CD1c-positive myeloid dendritic cell (primary cell): ENCODE data around the gene TRRAP.

Source experiments
- DNase-seq: peaks from one replicate; pipeline ENCODE4 v3.0.0-alpha.2; 2016; ENCODE audit errors: extremely low spot score

TRRAP gene

DNA sequence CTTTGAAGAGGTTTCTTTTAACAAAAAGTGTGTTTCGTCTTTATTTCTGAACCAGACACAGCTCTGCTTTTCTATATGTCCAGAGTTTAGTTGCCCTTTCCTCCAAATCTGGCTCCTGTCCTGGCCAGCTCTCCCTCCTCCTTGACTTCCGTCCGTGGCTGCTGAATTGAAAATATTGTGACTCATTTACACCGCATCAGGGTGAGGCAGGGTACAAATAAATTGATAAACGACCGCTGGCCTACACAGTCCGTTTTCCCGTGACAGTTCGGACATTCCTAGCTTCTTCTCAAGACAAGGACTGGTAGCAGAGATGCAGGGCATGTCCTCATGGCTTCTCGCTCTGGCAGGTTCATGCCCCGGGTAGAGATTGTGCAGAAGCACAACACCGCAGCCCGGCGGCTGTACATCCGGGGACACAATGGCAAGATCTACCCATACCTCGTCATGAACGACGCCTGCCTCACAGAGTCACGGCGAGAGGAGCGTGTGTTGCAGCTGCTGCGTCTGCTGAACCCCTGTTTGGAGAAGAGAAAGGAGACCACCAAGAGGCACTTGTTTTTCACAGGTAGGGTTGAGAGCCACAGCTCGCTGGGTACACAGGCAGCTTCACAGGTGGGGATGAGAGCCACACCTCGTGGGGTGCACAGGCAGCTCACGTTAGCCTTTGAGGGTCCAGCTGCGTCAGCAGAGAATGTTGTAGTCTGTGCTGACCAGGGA lies 126.6 kb downstream of the TRRAP start:
- DNase-seq: no peak

DNA sequence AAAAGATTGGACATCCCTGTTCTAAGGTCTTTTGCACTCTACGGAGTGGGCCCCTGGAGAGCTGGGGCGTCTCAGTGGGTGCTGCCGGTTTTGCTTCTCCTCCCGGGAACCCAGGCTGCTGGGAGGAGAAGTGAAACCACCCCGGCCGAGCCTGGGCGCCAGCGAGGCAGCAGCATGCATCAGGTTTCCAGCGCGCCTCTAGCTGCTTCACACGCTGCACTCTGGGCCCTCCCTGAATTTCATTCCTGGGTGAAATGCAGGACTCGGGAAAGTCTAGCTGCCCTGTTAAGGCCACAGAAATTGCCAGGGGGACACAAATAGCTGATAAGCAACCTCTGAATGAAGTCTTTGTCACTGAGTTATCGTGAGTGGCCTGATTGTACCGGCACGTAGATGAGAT lies 127.4 kb downstream of the TRRAP start:
- DNase-seq: peak; percentile 71

DNA sequence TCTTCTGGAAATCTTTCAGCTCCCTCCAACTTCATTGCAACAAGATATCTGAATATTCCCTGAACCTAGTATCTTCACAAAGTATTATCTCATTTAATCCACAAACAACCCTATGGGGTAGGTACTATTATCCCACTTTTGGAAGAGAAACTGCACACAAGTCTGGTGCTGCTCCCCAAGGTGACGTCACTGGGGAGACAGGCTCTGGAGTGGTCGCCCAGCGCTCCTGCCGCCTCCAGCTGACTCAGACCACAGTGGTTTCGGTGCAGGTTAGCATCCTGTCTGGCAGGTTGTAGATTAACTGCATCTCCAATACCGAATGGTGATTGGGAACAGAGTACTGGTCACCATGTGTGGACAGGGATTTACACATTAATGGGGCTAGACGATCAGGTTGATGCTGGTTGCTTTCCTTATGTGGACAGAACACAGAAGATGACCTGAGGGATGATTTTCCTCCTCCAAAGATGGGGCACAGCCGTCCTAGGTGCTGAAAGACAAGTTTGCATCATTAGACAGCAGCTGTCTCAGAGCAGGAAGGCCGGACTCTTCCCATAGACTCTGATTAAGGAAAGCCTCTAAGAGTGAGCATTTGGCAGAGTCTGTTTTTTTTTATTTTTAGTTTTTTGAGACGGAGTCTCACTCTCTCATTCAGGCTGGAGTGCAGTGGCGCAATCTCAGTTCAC lies 128.6 kb downstream of the TRRAP start:
- no peak for DNase-seq

DNA sequence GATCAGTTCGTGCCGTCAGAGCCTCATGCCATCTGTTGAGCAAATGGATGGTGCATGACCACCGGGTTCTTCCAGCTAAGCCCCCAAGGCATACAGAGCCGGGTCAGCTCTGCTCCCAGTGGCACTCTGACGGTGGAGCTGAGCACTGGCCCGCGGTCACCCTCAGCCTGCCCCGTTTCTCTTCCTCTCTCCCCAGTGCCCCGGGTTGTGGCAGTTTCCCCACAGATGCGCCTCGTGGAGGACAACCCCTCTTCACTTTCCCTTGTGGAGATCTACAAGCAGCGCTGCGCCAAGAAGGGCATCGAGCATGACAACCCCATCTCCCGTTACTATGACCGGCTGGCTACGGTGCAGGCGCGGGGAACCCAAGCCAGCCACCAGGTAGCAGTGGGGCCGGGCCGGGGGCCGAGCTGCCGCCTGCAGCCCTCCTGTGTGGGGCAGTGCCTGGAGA lies 129.9 kb downstream of the TRRAP start:
- no peak for DNase-seq

DNA sequence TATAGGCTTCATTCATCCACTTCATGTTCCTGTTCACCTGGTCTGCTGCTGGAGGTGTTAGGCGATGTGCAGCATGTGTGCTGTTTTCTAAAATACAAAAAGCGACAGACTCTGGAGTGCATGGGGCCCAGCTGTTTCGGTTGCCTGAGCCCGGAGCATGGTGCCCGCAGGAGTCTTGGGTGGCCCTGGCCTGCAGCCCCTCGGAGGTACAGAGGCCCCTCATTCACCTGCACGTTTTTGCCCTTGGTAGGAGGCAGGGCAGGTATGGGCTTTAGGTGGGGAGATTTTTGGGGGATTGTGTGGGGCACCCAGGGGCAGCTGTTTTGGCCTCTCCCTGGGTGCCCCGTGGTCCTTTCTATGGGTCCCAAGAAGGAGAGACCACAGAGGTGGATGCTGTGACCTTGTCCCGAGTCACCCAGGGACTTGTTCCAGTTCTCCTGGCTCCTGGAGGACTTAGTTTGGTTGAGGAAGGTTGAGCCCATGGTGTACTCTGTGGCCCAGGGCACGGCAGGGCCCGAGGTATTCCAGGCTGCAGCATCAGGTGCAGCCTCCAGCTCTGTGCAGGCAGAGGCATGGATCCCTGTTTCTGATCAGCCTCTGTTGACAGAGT lies 130.7 kb downstream of the TRRAP start:
- no peak for DNase-seq

DNA sequence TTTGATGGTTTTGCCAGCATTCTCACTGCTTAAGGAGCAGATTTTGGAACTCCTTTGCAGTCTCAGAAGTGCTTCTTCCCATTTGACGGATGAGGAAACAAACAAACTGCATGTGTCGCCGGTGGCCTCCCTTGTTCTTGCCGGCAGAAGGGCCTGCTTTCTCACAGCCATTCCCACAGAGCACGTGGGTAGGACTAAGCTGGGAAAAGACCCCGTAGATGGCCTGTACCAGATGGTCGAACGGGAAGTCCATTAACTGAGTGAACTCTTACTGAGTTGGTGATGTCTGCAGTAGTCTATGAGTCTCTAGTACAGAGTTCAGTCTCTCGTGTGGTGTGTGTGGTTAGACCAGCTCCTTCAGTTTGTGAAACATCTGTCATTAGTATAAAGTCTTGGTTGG lies 131.9 kb downstream of the TRRAP start:
- no peak for DNase-seq

DNA sequence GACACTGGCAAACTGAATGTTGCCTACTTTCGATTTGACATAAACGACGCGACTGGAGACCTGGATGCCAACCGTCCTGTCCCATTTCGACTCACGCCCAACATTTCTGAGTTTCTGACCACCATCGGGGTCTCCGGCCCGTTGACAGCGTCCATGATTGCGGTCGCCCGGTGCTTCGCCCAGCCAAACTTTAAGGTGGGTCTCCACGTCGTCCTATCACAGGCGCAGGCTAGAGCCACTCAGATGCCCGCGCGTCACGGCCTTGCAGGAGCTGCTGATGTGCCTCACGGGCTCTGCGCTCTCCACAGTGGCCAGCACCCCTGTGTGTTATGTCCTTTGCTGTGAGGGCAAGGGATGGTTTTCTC lies 133.0 kb downstream of the TRRAP start:
- no peak for DNase-seq

DNA sequence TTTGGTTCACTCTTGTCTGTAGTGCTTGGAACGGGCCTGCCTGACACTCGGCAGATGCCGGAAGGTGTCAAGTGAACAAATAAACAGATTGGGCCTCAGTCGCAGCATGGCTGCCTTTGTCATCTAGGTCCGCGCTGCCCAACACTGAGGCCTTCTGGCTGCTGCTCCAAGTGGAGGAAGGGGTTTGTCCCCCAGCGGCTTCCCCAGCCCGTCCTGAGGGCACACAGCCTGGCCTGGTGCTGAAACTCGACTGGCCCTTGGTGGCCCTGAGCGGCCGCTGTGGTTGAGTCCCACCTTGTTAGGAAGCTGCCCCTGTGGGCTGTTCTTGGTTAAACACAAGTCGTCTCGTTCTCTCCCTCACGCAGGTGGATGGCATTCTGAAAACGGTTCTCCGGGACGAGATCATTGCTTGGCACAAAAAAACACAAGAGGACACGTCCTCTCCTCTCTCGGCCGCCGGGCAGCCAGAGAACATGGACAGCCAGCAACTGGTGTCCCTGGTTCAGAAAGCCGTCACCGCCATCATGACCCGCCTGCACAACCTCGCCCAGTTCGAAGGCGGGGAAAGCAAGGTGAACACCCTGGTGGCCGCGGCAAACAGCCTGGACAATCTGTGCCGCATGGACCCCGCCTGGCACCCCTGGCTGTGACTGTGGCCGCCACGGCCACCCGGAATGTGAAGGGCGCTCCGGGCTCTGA lies 133.5 kb downstream of the TRRAP start:
- DNase-seq: no peak

DNA sequence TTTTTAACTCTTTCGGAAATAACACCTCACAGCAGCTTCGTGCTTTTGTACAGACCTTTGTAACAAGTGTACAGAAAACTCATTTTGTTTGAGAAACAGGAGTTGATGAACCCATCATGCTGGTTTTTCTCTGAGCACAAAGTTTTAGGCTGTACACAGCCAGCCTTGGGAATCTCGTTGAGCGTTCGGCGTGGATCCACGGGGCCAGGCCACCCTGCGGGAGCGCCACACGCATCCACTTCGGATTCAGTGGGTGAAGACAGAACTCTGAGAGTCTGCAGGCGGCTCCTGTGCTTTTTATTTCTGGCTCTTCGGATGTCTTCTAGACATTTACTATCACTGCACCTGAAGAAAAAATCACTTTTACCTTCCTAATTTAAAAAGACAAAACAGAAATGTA lies 134.4 kb downstream of the TRRAP start:
- DNase-seq: no peak

DNA sequence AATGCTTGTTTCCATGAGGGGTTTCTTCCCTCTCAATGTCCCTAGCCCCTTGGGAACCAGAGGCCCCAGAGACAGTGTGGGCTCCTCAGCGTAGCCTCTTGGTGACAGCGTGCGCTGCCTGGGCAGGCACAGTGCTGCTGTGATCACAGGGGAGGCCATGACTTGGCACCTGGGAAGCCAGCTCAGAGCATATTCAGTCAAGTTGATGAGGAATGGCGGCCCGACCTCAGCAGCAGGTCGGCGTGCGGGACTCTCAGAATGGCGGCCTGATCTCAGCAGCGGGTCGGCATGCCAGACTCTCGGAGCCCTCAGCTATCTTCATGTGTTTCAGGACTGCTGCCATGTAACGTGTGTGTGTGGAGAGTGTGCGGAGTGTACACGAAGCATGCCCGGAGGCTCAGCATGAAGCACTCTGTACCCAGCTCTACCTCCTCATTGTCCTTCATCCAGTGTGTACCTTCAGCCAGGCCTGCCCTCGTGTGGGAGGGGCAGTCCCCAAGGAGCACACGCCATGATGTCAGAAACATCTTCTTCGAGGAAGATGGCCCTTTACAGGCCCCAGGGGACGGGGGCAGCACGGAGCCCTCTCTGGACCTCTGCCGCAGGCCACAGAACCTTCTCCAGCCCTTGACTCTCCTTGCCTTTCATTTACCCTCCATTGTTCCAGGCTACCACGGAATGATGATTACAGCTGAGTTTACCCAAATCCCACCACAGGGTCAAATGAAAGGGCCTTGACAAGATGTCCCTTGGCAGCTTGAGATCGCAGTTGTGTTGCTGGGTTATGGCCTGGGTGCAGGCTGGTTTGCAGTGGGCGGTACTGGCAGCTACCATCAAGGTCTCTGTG lies 135.2 kb downstream of the TRRAP start:
- no peak for DNase-seq

DNA sequence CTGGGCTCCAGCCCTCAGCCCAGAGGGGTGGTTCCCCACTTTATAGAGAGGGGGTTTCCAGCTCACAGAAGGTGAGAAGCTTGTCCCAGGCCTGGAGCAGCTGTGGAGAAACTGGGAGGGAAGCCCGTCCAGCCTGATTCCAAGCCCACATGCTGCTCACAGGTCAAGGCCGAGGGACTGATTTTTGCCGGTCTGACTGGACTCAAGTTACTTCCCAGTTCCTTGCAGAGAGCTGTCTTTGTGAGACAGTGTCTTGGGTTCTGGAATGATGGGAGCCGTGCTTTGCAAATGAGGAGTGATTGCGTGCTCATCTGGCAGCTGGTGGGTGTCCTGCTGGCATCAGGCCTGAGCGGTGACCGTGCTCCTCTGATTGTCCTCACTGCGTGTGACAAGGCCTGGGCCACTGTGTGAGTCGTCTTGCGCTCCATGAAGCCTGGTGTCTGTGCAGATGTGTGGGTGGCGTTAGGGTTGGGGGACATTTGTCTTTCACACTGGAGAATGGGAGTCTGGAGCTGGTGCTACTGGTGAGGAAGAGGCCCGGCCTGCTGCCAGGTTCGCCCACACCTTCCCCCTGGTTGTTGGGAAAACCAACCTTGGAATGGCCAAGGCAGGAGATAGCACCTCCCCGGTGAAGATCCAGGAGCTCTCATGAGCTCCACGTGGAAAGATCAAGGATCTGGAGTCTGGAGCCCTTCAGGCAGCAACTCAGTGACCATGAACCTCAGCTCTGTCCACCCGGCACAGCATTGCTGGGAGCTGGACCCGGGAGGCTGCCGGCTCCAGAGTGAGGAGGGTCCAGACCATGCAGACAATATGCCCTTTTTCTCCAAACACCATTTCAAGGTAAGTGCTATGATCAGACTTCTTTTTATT lies 136.0 kb downstream of the TRRAP start:
- DNase-seq: no peak

DNA sequence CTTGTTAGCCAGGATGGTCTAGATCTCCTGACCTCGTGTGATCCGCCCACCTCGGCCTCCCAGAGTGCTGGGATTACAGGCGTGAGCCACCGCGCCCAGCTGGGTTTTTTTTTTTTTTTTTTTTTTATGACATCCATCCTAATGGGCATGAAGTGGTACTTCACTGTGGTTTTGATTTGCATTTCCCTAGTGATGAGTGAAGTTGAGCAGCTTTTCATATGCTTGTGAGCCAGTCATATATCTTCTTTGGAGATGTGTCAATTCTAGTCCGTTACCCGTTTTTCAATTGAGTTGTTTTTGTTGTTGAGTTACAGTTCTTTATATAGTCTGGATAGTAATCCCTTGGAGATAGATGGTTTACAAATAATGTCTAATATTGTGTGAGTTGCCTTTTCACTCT lies 137.9 kb downstream of the TRRAP start:
- no peak for DNase-seq

DNA sequence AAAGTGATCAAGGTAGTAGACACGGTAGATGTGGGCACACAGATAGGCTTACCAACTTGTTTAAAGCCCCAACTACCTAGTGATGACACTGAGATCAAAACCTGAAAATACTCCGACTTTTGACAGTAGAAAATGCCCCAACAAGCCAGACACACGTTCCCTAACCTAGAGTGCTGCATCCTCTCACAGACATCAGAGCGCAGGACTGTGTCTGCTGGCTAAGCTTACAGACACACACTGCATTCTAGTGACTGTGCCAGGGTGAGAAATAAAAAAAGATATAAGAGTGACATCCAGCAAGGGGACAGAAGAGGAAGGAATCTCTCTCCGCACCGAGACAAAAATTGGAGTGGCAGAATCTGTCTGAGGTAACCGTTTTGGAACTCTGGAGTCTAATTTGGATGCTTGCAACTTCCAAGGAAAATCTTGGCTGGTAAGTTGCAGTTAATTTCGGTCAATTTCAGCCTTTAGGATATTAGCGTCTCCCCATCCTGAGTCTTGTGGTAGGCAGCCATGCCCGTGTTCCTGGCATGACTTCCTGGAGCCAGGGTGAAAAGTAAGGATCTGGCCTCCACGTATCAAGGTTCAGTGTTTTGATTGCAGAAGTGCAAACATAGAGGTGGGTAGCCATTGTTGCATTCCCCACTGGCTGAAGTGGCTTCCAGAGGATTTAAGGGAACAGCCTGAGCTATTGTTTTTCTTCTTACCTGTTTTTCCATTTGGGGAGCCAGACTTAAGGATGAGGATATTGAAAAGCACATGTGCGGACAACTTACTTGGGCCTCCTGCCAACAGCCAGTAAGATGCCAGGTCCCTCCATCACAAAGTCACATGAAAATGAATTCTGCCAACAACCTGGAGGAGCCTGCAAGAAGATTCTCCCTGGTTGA lies 141.4 kb downstream of the TRRAP start:
- DNase-seq: no peak

DNA sequence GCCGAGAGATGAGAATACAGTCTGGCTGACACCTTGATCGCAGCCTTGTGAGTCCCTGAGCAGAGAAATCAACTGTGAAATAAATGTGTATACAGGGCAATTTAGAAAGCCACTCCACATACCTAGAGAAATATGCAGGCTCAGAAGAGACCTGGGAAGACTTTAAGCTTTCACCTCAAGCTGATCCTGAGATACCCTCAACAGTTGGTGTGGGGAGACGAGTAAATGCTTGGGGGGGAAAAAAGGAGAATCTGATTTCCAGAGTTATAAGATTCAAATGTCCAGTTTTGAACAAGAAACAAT lies 142.0 kb downstream of the TRRAP start:
- DNase-seq: no peak

DNA sequence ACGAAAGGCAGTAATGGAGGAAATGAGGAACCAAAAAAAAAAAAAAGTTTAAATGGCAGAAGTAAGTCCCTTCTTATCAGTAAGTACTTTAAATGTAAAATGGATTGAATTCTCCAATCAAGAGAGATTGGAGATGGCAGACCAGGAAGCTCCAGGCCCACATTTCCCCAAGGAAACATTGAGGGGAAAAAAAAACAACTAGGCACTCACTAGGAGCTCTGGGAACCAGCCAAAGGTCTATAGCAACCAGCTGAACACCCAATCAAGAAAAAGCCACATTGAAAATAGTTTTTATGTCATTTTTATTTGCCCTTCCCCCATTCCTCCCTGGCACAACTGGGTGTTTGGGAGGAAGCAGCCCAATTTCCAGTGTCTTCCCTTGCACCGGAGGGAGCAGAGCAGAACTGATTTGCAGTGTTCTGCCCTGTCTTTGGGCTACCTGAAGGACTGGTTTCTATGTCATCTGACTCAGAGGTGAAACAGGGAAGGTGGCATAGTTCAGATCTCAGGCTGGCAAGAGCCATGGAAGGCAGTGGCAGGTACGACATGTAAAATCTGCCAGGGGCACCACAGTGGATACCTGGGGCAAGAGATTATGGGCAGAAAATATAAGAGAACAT lies 143.7 kb downstream of the TRRAP start:
- DNase-seq: peak; percentile 12

DNA sequence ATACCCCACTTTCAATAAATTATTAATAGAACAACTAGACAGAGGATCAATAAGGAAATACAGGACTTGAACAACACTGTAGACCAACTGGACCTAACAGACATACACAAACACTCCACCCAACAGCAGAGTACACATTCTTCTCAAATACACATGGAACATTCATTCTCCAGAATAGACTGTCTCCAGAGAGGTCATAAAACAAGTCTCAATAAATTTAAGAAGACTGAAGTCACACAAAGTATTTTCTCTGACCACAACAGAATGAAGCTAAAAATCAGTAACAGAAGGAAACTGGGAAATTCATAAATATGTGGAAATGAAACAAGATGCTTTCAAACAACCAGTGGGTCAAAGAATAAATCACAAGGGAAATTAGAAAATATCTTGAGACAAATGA lies 145.7 kb downstream of the TRRAP start:
- no peak for DNase-seq

DNA sequence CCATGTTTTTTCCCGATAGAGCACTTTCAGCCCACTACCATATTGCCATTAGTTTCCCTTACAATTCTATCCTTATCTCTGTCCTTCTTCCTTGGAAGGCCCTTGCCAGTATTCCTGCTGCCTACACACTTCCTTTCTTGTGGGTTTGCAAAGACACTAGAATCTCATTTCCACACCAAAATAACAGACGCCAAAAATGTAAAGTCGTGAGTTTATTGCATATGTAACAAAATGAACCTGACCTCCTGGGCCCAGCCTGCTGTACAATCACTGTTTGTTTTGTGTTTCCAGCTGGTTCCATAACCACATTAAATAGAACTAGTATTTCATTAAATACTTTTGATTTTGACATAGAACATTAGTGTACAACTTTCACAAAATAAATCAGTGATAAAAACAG lies 148.9 kb downstream of the TRRAP start:
- peak; percentile 30 for DNase-seq

DNA sequence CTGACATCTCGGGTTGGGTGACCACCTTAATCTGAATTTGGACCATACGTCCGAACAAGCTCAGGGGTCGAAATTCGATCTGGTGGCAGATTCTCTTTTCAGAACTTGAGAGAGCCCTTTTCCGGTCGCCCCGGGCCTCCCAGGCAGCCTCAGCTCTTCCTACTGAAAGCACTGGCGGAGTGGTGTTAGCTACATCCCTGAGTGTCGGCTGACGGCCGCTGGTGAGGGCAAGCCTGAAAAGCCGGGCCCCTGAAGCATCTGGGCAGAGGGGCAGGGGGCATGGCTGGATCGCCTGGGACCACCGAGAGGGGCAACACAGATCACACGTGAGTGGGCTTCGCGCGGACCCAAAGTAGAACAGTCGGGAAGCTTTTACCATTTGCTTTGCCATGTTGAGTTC lies 149.5 kb downstream of the TRRAP start:
- no peak for DNase-seq

DNA sequence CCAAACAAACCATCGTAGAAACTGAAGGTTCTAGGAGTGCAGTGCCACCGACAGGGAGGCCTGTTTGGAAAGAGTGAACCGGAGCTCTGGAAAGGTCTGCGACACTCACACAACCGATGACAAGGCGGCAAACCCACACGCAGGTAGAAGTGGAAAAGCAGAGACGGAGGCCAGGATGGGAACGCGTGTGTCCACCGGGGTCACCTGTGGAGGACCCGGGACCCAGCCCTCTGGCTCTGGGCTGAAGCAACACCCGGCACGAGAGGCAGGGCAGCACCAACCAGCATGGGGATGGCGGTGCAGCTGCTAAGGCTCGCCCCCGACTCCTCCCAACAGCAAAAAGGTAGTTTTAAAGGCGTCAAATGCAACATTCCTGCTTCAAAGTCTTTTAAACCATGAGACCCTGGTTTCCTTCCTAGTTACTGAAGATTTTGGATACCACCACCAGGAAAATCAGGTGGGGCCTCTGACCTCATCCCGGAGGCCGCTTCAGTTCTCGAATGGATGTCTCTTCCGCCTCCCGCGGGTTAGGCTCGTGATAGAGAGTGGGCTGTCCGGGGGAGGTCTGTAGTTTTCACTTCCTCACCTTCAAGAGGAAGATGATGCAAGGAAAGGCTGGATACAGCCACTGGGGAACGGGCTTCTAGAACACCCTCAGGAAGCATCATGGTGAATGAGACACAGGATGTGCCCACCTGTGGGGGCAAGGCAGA lies 150.1 kb downstream of the TRRAP start:
- DNase-seq: peak; percentile 90
